ENCODE results near the gene YBEY.

DNA sequence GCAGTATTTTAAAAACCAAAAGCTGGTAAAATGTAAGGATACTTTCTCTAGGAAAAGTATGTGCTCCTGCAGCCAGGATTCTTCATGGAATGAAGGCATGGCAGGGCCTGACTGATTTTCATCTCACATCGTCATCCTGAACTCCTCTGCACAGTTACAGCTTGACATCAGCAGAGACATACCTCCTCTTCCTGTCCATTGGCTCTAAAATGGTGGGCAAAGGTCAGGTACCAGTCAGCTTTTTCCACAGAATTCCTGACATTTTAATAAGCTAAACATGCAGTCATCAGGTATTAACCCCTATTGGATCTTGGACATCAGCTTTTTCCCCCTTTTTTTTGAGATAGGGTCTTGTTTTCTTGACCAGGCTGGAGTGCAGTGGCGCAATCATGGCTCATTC is 43.7 kb downstream of the YBEY start:
- TF ChIP-seq, protein P1, sequence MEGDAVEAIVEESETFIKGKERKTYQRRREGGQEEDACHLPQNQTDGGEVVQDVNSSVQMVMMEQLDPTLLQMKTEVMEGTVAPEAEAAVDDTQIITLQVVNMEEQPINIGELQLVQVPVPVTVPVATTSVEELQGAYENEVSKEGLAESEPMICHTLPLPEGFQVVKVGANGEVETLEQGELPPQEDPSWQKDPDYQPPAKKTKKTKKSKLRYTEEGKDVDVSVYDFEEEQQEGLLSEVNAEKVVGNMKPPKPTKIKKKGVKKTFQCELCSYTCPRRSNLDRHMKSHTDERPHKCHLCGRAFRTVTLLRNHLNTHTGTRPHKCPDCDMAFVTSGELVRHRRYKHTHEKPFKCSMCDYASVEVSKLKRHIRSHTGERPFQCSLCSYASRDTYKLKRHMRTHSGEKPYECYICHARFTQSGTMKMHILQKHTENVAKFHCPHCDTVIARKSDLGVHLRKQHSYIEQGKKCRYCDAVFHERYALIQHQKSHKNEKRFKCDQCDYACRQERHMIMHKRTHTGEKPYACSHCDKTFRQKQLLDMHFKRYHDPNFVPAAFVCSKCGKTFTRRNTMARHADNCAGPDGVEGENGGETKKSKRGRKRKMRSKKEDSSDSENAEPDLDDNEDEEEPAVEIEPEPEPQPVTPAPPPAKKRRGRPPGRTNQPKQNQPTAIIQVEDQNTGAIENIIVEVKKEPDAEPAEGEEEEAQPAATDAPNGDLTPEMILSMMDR (IDR thresholded peaks at IDR 0.05), result no peak
- no peak for TF ChIP-seq POLR2A (IDR thresholded peaks at IDR 0.05)
- TF ChIP-seq EP300 (IDR thresholded peaks at IDR 0.05), result no peak

All from upper lobe of left lung (tissue), 4 donors.